GF-D8 (cell line): Measurements from ENCODE around the gene ATAD5.
"Not testable (repeated sequence)": the region's sequence is repeated elsewhere in the genome, so short reads cannot be mapped to it uniquely, and the experiment has no call there.

ENCODE experiments used
- DNase-seq: peaks from one replicate; lab custom pipeline; 2025; lab: John Stamatoyannopoulos, UW

Gene ATAD5

DNA sequence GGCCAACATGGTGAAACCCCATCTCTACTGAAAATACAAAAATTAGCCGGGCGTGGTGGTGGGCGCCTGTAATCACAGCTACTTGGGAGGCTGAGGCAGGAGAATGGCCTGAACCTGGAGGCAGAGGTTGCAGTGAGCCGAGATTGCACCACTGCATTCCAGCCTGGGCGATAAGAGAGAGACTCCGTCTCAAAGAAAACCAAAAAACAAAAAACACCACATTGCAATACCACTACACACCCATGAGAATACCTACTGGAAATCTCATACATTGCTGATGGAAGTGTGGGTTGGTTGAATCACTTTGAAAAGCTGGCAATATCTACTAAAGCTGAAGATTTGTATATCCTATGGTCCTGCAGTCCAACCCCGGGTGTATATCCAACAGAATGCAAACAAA is 78.4 kb downstream of the ATAD5 start:
- not testable (repeated sequence) for DNase-seq

DNA sequence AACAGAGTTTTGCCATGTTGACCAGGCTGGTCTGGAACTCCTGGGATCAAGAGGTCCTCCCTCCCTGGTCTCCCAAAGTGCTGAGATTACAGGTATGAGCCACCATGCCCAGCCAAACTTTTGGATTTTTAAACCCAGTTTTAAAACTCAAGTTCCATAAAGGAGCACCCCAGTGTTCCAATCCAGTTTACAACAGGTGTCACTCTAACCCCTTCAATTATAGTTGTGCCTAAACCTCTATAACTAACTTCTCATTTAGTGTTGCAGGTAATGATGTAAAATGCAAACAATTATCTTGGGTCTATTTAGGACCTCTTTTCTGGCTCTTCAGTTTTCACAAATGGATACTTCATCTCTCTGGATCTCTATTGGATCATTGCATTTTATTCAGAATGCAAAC is 82.2 kb downstream of the ATAD5 start:
- DNase-seq, result no peak

DNA sequence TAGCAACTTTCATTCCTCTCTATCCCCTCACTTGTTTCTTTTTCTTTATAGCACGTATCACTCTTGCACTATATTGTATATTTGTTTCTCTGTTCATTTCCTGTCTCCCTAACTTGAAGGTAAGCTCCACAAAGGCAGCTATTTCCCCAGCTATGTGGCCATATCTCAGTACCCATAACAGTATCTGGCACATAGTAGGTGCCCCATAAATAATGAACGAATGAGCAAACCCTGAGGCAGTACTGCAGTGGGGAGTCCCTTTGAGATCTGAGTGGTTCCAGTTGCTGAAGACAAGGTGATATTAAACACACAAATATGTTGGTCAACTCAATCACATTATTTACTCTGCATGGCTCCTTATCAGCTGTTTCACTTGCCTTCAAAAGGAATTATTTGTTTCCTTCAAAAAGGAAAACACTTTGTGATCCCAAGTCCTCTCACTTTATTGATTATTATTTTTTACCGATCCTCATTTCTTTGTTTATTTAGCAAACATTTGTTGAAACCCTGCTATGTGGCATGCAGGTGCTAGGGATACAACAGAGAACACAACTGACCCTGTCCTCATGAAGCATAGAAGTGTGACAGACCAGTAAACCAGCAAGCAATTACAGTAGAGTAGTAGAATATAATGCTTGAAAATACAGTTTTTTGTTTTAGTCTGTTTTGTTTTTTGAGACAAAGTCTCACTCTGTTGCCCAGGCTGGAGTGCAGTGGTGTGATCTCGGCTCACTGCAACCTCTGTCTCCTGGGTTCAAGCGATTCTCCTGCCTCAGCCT is 84.3 kb downstream of the ATAD5 start:
- DNase-seq, result no peak

DNA sequence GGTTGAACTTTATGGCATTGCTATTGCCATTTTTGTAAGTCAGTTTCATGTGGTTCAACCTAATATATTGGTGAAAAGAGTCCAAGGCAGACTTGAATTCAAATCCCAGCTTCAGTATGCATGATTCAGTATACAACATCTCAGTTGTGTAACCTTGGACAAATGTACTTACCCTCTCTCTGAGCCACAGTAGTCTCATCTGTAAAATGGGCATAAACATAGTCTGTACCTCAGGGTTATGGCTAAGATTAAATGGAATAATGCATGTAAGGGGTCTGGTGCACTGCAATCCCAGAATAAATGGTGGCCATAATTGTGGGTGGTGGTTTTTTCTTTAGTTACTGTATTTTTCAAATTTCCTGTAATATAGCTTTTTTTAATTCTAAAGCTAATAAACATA is 85.3 kb downstream of the ATAD5 start:
- no peak for DNase-seq

DNA sequence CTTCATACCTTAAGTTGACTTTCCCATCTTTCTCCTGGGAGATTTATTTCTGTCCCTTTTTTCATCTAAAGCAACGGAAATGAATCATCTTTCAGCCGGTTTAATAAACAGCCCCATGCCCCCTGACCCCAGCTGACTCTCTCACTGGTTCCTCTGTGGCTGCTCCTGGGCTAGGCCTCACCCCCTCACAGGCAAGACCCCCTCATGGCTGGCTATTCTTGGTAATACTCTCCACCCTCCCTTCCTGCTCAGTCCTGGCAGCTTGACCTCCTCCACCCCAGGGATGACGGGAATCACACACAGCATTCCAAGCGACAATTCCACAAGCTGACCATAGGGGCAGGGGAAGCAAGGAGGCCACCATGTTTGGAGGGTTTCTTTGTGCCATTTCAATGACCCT is 88.5 kb downstream of the ATAD5 start:
- DNase-seq, result no peak

DNA sequence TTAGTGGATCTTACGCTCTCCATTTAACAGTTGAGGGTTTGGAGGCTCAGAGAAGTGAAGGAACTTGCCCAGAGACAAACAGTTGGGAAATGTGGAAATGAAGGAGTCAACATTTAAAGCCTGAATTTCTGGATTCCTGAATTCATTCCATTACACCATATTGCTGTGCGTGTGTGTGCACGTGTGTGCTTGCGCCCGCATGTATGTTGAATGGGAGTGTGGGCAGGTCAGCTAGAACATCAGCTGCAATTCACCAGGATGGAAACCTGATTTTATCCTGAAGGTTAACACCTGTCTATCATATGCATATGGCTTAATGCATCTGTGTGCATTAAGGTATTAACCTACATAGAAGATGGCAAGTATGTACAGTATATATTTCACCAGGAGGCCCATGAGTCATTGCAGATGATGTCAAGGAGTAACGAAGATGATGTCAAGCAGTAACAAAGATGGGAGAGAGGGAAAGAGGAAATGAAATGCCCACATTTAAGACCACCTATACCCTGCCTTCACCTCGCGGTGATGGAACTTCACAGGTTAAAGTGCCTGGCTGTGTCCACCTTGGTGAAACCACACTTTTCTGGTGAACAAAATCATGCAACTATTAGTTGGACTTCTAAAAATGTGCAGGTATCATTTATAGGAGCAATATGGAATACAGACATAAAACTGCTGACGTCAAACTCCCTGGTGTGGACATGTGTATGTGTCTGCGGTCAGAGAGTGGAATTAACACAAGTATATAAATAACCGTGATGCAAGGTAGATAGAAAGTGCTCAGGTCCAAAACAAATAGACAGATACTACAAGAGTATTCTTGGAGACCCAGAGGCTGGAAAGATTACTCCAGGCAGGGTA is 89.1 kb downstream of the ATAD5 start:
- DNase-seq, result no peak

DNA sequence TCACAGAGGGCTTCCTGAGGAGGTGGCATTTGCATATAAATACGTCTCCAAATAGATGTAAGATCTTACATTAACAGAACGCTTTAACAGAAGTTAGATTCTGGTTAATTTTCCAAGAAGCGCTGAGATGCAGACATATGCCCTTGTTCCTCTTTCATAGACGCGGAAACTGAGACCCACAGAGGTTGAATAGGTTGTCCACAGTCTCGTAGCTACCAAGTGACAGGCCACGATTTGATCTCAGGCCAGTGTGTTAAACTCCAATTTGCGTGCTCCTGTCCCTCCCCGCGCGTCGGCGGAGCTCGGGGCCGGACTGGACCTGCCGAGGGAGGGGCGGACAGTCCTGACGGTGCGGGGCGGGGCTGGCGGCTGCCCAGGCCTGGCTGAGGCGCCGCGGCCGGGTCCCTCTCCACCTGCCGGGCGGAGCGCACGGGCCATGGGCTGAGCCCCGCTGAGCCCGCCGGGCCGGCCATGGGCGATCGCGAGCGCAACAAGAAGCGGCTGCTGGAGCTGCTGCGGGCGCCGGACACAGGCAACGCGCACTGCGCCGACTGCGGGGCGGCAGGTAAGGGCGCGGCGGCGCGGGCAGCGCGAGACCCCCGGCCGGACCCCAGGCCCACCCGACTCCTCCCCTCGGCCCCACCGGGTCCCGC is 89.9 kb downstream of the ATAD5 start, which contains the start of gene ADAP2:
ADAP2 (plus strand) TSS at position 402 of the 653 bp plus-strand sequence; CDS start at position 472, 70 bp downstream.
- DNase-seq, result no peak

DNA sequence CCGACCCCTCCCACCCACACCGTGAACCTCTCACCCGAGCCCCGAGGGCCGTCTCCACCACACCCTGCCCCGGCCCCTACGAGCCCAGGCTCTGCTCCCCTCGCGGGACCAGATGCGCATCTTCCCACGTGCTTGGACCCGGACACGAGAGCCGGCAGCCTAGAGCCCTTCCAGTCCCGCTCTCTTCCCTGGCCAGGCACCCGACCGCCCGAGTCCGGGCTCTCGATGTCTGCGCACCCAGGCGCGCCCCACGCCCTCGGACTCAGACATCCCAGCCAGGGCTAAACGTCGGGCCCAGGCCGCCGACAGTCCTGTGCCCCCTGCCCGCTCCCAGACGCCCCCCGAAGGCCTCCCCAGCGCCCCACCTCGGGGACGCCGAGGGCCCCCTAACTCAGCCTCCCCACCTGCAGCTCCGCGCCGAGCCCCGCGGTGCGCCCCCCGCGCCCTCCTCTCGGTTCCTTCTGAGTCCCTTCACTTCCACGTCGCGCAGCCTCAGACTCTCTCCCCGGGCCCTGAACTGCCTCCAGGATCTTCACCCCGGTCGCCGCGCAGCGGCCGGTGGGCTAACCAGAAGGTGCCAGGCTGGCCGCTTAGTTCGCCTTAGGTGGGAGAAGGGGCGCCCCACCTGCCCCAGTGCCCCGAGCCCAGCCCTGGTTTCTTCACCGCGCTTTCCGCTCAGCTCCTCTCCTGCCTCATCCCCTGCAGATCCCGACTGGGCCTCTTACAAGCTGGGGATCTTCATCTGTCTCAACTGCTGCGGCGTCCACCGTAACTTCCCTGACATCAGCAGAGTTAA is 90.7 kb downstream of the ATAD5 start:
- no peak for DNase-seq

DNA sequence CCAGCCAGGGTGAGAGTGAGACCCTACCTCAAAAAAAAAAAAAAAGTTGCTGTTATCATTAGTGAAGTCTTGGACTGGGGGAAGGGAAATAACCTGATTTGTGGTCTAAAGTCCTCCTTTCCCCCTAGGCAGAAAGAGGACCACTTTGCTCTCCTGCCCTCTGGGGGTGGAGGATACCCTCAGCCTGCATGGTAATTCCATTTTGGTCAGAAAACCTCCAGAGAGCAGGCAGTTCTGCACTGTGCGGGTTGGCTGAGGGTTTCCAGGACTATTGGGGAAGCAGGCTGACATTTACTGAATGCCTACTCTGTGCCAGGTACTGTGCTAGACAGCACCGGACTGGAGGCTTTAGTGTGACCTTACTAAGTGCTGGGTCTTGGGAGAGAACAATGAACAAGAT is 92.6 kb downstream of the ATAD5 start:
- no peak for DNase-seq

DNA sequence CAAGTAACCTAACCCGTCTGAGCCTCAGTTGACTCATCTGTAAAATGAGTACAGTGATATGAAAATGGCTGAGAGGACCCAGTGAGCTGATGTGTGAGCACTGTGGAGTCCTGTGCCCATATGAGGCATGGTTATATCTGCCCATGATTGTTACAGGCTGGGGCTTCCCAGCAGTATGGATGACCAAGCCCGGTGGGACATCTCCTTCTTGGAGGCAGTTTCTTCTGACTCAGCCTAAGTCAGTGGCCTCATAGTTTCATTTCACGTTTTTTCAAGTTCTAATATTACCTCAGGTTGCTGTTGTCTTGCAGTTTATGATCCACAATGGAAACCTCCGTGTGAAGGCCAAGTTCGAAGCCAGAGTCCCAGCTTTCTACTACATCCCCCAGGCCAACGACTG is 94.8 kb downstream of the ATAD5 start:
- no peak for DNase-seq

DNA sequence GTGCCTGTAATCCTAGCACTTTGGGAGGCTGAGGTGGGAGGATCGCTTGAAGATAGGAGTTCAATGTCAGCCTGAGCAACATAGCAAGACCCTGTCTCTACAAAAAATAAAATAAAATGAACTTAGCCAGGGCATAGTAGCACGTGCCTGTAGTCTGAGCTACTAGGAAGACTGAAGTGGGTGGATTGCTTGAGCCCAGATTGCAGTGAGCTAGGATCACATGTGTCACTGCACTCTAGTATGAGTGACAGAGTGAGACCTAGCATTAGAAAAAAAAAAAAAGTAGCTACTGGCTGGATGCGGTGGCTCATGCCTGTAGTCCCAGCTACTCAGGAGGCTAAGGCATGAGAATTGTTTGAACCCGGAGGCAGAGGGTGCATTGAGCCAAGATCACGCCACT is 96.0 kb downstream of the ATAD5 start:
- DNase-seq, result no peak

DNA sequence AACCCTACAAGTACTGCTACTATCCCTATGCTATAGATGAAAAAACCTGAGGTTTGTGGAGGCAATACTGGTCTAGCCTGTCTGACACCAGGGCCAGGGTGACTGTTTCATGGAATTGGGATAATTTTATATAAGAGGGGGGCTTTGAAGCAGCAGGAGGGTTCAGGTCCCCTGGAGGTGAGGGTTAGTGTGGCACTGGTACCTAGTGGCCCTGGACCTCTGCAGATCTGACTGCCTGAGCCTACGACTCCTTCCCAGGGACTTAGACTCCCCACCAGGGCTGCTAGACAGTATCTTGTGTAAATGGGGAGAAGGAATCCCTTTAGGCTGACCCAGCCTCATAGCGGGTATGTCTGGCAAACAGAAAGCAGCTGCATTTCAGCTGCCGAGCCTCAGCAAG is 96.8 kb downstream of the ATAD5 start:
- no peak for DNase-seq

DNA sequence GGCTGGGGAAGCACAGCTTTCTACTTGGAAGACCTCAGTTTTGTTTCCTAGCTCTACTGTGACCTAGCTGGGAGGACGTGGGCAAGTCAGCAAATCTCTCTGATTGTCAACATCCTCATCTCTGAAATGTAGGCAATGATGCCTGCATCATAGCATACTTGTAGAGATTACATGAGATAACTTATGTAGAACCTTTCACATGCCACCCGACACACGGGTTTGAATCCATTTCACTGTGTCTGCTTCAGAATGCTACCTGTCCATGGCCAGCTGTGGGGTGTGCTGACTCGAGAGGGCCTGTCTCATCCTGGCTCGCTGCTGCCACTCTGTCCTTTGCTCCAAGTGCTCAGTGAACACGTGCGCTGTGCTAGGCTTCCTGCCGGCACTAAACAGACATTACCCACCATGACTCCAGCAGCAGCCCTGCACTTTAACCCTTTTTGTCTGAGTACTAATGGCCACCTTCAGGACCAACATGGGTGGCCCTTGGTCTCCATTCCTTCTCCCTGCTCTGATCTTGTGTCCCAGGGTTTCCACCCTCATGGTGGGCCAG is 97.4 kb downstream of the ATAD5 start:
- DNase-seq, result no peak

DNA sequence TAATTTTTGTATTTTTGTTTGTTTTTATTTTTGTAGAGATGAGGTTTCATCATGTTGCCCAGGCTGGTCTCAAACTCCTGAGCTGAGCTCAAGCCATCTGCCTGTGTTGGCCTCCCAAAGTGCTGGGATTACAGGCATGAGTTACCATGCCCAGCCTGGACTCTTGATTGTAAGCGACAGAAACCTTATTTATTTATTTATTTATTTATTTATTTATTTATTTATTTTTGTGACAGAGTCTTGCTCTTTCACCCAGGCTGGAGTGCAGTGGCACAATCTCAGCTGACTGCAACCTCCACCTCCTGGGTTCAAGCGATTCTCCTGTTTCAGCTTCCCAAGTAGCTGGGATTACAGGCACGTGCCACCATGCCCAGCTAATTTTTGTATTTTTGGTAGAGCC is 98.1 kb downstream of the ATAD5 start:
- not testable (repeated sequence) for DNase-seq

DNA sequence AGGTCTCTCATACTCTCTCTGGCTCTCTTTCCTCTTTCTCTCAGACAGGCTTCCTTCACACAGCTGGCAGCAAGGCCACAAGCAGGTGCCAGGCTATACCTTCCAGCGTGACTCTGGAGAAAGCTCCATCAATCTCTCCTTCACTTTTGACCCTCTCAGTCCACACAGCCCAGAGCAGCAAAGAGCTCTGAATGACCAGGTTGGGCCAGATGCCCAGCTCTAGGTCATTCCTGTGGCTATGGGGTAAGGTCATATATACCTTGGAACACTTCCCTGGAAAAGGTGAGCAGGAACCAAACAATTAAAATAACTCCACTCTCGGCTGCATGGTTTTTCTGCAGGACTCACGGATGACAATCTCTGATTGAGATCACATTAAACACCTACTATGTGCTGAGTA is 98.7 kb downstream of the ATAD5 start:
- no peak for DNase-seq

DNA sequence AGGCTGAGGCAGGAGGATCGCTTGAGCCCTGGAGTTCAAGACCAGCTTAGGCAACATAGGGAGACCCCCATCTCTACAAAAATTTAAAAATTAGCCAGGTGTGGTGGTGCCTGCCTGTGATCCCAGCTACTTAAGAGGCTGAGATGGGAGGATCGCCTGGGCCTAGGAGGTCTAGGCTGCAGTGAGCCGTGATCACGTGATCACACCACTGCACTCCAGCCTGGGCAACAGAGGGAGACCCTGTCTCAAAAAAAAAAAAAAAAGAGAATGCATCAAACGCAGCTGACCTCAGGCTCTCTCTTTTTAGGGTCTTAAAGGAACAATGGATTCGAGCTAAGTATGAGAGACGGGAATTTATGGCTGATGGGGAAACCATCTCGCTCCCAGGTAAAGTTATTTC is 99.8 kb downstream of the ATAD5 start:
- DNase-seq, result not testable (repeated sequence)

DNA sequence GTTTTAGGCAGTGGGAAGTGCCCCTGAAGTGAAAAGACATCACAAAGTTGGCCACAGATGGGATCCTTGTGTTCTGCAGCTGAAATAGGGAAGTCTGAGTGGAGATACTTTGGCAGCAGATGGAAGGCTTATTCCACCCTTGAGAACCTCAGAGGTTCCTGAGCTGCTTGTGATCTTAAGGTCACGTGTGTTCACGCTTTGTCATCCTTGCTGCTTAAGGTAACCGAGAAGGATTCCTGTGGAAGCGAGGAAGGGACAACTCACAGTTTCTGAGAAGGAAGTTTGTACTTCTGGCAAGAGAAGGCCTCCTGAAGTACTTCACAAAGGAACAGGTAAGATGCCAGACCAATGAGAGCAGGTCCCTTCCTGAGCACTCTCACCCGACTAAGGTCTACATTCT is 102.2 kb downstream of the ATAD5 start:
- no peak for DNase-seq

DNA sequence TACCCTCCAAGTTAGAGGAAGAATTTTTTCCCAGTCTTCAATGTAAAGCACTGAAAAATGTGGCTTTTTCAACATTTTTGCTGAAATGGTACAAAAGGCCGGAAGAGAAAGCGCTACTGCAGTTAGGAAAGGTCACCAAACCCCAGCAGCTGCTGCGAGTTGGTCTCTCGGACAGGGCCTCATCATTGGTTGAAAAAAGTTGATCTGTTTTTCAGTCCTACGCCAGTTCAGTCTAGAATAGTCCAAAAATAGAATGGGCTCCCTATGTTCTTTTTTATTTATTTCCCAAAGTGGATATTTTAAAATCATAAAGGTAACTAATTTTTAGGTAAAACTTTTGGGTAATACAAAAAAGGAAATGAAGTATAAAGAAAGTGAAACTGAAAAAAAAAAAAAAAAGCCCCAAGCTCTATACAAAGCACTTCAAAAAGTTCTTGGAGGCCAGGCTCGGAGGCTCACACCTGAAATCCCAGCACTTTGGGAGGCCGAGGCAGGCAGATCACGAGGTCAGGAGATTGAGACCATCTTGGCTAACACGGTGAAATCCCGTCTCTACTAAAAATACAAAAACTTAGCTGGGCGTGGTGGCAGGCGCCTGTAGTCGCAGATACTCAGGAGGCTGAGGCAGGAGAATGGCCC is 107.4 kb downstream of the ATAD5 start:
- no peak for DNase-seq

DNA sequence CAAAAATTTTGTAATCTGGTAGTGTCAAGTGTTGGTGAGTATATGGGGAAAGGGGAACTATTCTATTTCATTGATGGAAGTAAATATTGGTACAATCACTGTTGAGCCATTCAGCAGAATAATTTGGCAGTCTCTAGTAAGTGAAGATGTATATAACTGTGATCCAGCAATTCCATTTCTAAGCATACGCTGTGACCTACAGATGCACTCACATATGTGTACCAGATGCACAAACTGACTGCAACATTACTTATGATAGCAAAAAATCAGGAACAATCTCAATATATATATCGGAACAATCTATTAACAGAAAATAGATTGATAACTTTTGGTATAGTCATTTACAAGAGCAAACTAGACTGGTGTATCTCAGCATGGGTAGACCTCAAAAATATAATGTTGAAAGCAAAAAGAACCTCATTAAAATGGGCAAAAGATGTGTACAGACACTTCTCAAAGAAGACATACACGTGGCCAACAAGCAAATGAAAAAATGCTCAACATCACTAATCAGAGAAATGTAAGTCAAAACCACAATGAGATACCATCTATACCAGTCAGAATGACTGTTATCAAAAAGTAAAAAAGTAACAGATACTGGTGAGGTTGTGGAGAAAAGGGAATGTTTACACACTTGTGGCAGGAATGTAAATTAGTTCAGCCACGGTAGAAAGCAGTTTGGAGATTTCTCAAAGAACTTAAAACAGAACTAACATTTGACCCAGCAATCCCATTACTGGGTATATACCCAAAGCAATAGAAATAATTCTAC is 110.7 kb downstream of the ATAD5 start:
- DNase-seq, result no peak
